ENCODE results near the gene XBP1. TPM values are rescaled to one million over a fixed set of nuclear protein-coding genes. Genes with fewer than 3 reads are reported as not detected.

XBP1 gene
- 51.6 to 53.5 TPM (median 52.7 TPM) in 5 replicates for total RNA-seq (2022; extraction: Qiagen RNA extraction)

DNA sequence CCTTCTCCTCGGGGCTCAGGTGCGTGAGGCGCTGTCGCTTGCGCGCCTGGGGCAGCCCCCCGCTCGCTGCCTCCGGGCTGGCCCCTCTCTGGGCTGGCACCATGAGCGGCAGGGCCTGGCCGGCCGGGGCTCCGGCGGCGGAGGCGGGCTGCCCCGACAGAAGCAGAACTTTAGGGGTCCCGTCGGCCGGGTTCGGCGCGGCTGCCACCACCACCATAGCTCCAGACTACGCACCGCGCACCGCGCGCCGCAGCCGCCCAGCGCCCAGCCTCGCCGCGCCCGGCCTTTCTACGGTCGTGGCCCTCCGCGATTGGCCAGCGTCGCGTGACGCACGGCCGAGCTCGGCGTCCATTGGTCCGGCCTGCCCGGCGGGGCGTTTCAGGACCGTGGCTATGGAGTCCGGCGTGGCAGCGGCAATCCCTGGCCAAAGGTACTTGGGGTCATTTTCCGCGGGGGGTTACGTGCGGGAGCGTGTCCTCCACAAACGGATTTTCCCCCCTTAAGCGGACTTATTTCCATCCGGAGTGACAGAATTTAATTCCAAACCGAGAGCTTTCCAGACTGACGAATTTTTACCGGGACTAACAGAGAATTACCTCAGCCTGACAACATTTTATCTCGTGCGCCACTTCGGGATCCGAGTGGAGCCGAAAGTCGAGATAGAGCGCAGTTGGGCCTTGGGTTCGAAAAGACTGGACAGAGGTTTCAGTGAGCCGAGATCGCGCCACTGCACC lies at the start of gene XBP1:
XBP1 (minus strand) TSS at position 262 of the 734 bp plus-strand sequence.

DNA sequence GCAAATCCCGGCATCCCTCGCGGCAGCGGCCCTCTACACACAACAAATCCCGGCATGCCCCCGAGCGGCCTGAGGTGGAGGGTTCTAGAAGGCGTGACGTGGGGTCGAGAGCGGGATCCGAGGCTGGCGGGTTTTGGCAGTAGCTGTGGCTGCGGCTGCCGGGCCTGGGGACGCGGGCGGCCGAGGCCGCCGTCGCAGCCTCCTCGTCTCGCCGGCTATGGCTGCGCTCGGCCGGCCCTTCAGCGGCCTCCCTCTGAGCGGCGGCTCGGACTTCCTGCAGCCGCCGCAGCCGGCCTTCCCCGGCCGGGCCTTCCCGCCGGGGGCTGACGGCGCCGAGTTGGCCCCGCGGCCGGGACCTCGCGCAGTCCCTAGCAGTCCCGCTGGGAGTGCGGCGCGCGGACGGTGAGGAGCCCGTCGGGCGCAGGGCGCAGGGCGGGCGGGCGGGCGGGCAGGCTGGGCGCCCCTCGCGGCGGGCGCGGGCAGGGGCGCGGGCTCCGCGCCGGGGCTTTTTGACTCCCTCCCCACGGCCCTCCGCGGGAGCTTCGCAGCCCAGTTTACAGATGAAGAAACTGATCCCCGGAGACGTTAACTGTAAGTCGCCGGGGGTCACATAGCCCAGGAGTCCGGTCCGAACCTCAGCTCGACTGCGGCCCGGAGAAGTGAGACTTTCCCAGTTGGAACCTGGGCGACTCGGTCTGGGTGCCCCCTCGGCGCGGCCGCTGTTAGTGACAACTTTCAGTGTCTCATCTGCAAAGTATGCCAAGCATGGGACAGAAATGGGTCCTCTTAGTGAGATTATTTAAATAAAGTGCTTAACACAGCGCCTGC lies 27.5 kb downstream of the XBP1 start, which contains the start of gene CCDC117:
CCDC117 (plus strand) TSS at position 63 of the 828 bp plus-strand sequence; CDS start at position 218, 155 bp downstream.

Other genes starting within 250 kb of the XBP1 start
- gene TTC28, start 120.7 kb downstream of the XBP1 start, total RNA-seq (2022; extraction: Qiagen RNA extraction), result 2.2 to 3.3 TPM (median 3.0 TPM) in 5 replicates
- gene CHEK2, start 58.7 kb downstream of the XBP1 start, total RNA-seq (2022; extraction: Qiagen RNA extraction), result 7.5 to 11.2 TPM (median 10.1 TPM) in 5 replicates
- gene HSCB, start 58.5 kb downstream of the XBP1 start, total RNA-seq (2022; extraction: Qiagen RNA extraction), result 10.7 to 14.9 TPM (median 12.4 TPM) in 5 replicates
- 9.2 to 12.4 TPM (median 10.8 TPM) in 5 replicates for gene CCDC117, start 27.9 kb downstream of the XBP1 start, total RNA-seq (2022; extraction: Qiagen RNA extraction)
- gene ZNRF3, start 83.0 kb upstream of the XBP1 start, total RNA-seq (2022; extraction: Qiagen RNA extraction), result 4.6 to 7.5 TPM (median 6.5 TPM) in 5 replicates

All from A549 treated with CORT108297 at 1 μM for 4 hours (cell line).